IMR-90 (cell line): ENCODE data around the gene GRIA4. TPM values are rescaled to one million over a fixed set of nuclear protein-coding genes. Genes with fewer than 3 reads are reported as not detected.

Source experiments
- ATAC-seq: fragments of 200-7000 bp; cut with Tn5 transposase; 2 replicates; pipeline ENCODE4 v1.9.1; 2020; ENCODE audit warnings: low read depth, mild to moderate bottlenecking, moderate library complexity
- BruUV-seq: library from RNA; stranded (reverse); fragments of 400-500 nt; replicated peaks from 2 replicates; lab custom pipeline; 2021; lab: Mats Ljungman, UMichigan
- CTCF ChIA-PET: fragments of 300-600 bp; formaldehyde crosslinking; extraction: SDS; loops from one replicate; lab custom pipeline; 2021; ENCODE audit warnings: antibody characterized with exemption; lab: Yijun Ruan, JAX
- POLR2A ChIA-PET: fragments of 300-600 bp; sonication (Branson Sonifier 250); formaldehyde crosslinking; loops from one replicate; lab custom pipeline; 2022; ENCODE audit warnings: antibody characterized with exemption; ENCODE audit not compliant: unreplicated experiment; lab: Charles Lee
- DNase-seq: peaks from one replicate; pipeline ENCODE4 v3.0.0; 2013
- H2AFZ ChIP-seq: replicated peaks from 2 replicates; pipeline ENCODE3; 2013; ENCODE audit warnings: low read length, mild to moderate bottlenecking; ENCODE audit not compliant: poor library complexity
- H2AK5ac ChIP-seq: 2 replicates; pipeline ENCODE4 v1.6.1; 2013; ENCODE audit warnings: low read depth, low read length, inconsistent platforms
- H2AK9ac ChIP-seq: replicated peaks from 2 replicates; pipeline ENCODE3; 2013; ENCODE audit warnings: mild to moderate bottlenecking, low read depth, low read length, moderate library complexity; ENCODE audit not compliant: poor library complexity
- H2BK120ac ChIP-seq: 2 replicates; pipeline ENCODE4 v1.6.1; 2013; ENCODE audit warnings: low read depth, low read length, inconsistent platforms
- H2BK15ac ChIP-seq: 3 replicates; pipeline ENCODE4 v1.6.1; 2013; ENCODE audit warnings: low read depth, low read length, inconsistent platforms
- H2BK20ac ChIP-seq: 2 replicates; pipeline ENCODE4 v1.6.1; 2013; ENCODE audit warnings: low read depth, mild to moderate bottlenecking, inconsistent platforms, low read length, moderate library complexity
- H2BK5ac ChIP-seq: 2 replicates; pipeline ENCODE4 v1.6.1; 2013; ENCODE audit warnings: mild to moderate bottlenecking, low read depth, low read length, inconsistent platforms; ENCODE audit not compliant: poor library complexity, severe bottlenecking
- H3K14ac ChIP-seq: replicated peaks from 2 replicates; pipeline ENCODE4 v1.6.1; 2013; ENCODE audit warnings: low read depth, low read length, inconsistent platforms
- H3K18ac ChIP-seq: 2 replicates; pipeline ENCODE4 v1.6.1; 2013; ENCODE audit warnings: low read depth, low read length, control low read depth
- H3K23ac ChIP-seq: 2 replicates; pipeline ENCODE4 v1.6.1; 2013; ENCODE audit warnings: low read depth, low read length, inconsistent platforms
- H3K27ac ChIP-seq: 2 replicates; pipeline ENCODE4 v1.5.1; 2013; ENCODE audit warnings: mild to moderate bottlenecking, control low read depth, low read length; ENCODE audit not compliant: insufficient read depth
- H3K27me3 ChIP-seq: 2 replicates; pipeline ENCODE4 v1.6.1; 2013; ENCODE audit warnings: low read length; ENCODE audit not compliant: control insufficient read depth, insufficient read depth
- H3K36me3 ChIP-seq: 2 replicates; pipeline ENCODE4 v1.6.1; 2013; ENCODE audit warnings: low read length, mixed read lengths; ENCODE audit not compliant: control insufficient read depth, insufficient read depth
- H3K4ac ChIP-seq: 2 replicates; pipeline ENCODE4 v1.6.1; 2013; ENCODE audit warnings: low read depth, low read length, inconsistent platforms
- H3K4me1 ChIP-seq: 2 replicates; pipeline ENCODE4 v1.6.1; 2013; ENCODE audit warnings: low read length, mixed read lengths; ENCODE audit not compliant: control insufficient read depth, insufficient read depth
- H3K4me2 ChIP-seq: 2 replicates; pipeline ENCODE4 v1.6.1; 2013; ENCODE audit warnings: low read depth, mild to moderate bottlenecking, control low read depth, low read length, moderate library complexity
- H3K4me3 ChIP-seq: 2 replicates; pipeline ENCODE4 v1.5.1; 2013; ENCODE audit warnings: low read depth, mild to moderate bottlenecking, control low read depth, low read length, moderate library complexity; ENCODE audit not compliant: insufficient read depth
- H3K56ac ChIP-seq: 2 replicates; pipeline ENCODE4 v1.6.1; 2013; ENCODE audit warnings: low read length, inconsistent platforms; ENCODE audit not compliant: insufficient read depth; ENCODE audit errors: extremely low read depth
- H3K79me1 ChIP-seq, 2 experiments: 2 replicates each; pipeline ENCODE4 v1.6.1; 2013; ENCODE audit warnings: low read length in 2 of 2, inconsistent platforms in 1 of 2, low read depth in 1 of 2
- H3K9ac ChIP-seq: 2 replicates; pipeline ENCODE4 v1.6.1; 2013; ENCODE audit warnings: low read depth, low read length, control low read depth
- H3K9me1 ChIP-seq: 2 replicates; pipeline ENCODE4 v1.6.1; 2013; ENCODE audit warnings: low read length, inconsistent platforms; ENCODE audit not compliant: insufficient read depth
- H3K9me3 ChIP-seq: 2 replicates; pipeline ENCODE4 v1.6.1; 2013; ENCODE audit warnings: low read length; ENCODE audit not compliant: control insufficient read depth, insufficient read depth
- H4K20me1 ChIP-seq: 2 replicates; pipeline ENCODE4 v1.6.1; 2013; ENCODE audit warnings: low read length, inconsistent platforms; ENCODE audit not compliant: insufficient read depth
- H4K5ac ChIP-seq: 2 replicates; pipeline ENCODE4 v1.6.1; 2013; ENCODE audit warnings: mild to moderate bottlenecking, low read depth, low read length, control low read depth
- H4K8ac ChIP-seq, 2 experiments: 2 replicates each; pipeline ENCODE4 v1.6.1; 2013; ENCODE audit warnings: low read depth in 2 of 2, low read length in 2 of 2, control low read depth in 1 of 2, inconsistent platforms in 1 of 2
- H4K91ac ChIP-seq: 2 replicates; pipeline ENCODE4 v1.6.1; 2013; ENCODE audit warnings: low read depth, low read length, inconsistent platforms; ENCODE audit not compliant: insufficient read depth
- BHLHE40 ChIP-seq: fragments of 150-350 bp; IDR thresholded peaks from 2 replicates; pipeline ENCODE4 v1.6.1; 2016; ENCODE audit warnings: mild to moderate bottlenecking, low read depth, low read length
- CHD1 ChIP-seq: IDR thresholded peaks from 2 replicates; pipeline ENCODE4 v1.6.1; 2012; ENCODE audit warnings: low read depth, low read length, improper control_type of control experiment
- CTCF ChIP-seq: conservative IDR thresholded peaks from 2 replicates; pipeline ENCODE4 v1.5.1; 2012; ENCODE audit warnings: mild to moderate bottlenecking, low read depth, low read length, improper control_type of control experiment
- ELK1 ChIP-seq: fragments of 150-350 bp; IDR thresholded peaks from 2 replicates; pipeline ENCODE4 v1.6.1; 2016; ENCODE audit warnings: low read depth, mild to moderate bottlenecking, low read length, moderate library complexity, borderline replicate concordance
- MAFK ChIP-seq: IDR thresholded peaks from 2 replicates; pipeline ENCODE4 v1.6.1; 2012; ENCODE audit warnings: low read depth, low read length, improper control_type of control experiment
- NFE2L2 ChIP-seq: fragments of 150-350 bp; IDR thresholded peaks from 2 replicates; pipeline ENCODE4 v1.6.1; 2016; ENCODE audit warnings: low read depth, mild to moderate bottlenecking, low read length
- POLR2A ChIP-seq: IDR thresholded peaks from 2 replicates; pipeline ENCODE4 v1.6.1; 2012; ENCODE audit warnings: mild to moderate bottlenecking, low read depth, low read length
- RAD21 ChIP-seq: IDR thresholded peaks from 2 replicates; pipeline ENCODE4 v1.6.1; 2012; ENCODE audit warnings: low read length, improper control_type of control experiment
- SMC3 ChIP-seq: fragments of 150-350 bp; IDR thresholded peaks from 2 replicates; pipeline ENCODE4 v1.6.1; 2016; ENCODE audit warnings: low read depth, mild to moderate bottlenecking, antibody characterized with exemption, low read length, moderate library complexity
- WGBS, 2 experiments: methylation state at CpG; one replicate each; pipeline versions ENCODE4 v1.1.5 to v1.1.7; 2013; ENCODE audit warnings: missing lambda C conversion rate in 2 of 2; ENCODE audit not compliant: insufficient read length in 1 of 2; ENCODE audit errors: extremely low coverage in 2 of 2; 5-methylcytosine and 5-hydroxymethylcytosine counted together
- dilution Hi-C: fragments of 300-500 bp; cut with HindIII; formaldehyde crosslinking; loops from one replicate; pipeline ENCODE4 v1.14.3; 2018; ENCODE audit warnings: low sequenced_read_pairs; ENCODE audit not compliant: unreplicated experiment
- in situ Hi-C: fragments of 300-500 bp; cut with MboI; formaldehyde crosslinking; loops from 3 replicates; pipeline ENCODE4 v1.14.3; 2019; ENCODE audit warnings: low sequenced_read_pairs, inconsistent platforms, mixed read lengths
- intact Hi-C: fragments of 100-400 bp; cut with micrococcal nuclease; formaldehyde crosslinking; loops from 2 replicates; pipeline ENCODE4 v1.10.0; 2022
- polyA plus RNA-seq, 3 experiments: library from polyadenylated mRNA; depleted of rRNA; stranded (reverse); fragments of >200 nt; gene quantifications; 2 replicates each; pipeline ENCODE4 v1.2.3, GENCODE V29; 2012; ENCODE audit warnings: low replicate concordance in 1 of 3
- total RNA-seq: library from RNA; depleted of rRNA; stranded (reverse); fragments of >200 nt; gene quantifications from 2 replicates; pipeline ENCODE4 v1.2.3, GENCODE V29; 2012

Gene GRIA4
- total and polyA plus RNA-seq, 2 of the 4 experiments (the other 2 are of a cell fraction): 0.36 to 1.0 TPM

- ChIA-PET POLR2A (no interaction called here), CTCF (no interaction called here)
- H4K8ac ChIP-seq: no peak overlapping the region
- no peak overlapping the region for H3K14ac ChIP-seq
- H3K36me3 ChIP-seq: no peaks in the 10 kb centered on the region
- no peak overlapping the region for H4K91ac ChIP-seq
- no peaks in the 10 kb centered on the region for H3K9me3 ChIP-seq
- H2AK9ac ChIP-seq: no peak overlapping the region
- 0 out of 2 replicates have a peak, but pooled peaks cover 2% of the 10 kb centered on the region for H3K9me1 ChIP-seq
- no peak overlapping the region for H3K9ac ChIP-seq
- H3K4ac ChIP-seq: no peak overlapping the region
- no peak overlapping the region for H2BK120ac ChIP-seq
- H2BK15ac ChIP-seq: no peak overlapping the region
- in situ Hi-C loops: no loop called here
- DNase-seq (no peak), ATAC-seq (no peak)
- H3K23ac ChIP-seq: no peak overlapping the region
- no peak overlapping the region for H2AFZ ChIP-seq
- no peak overlapping the region for H3K18ac ChIP-seq
- no peaks in the 10 kb centered on the region for H4K20me1 ChIP-seq
- no peak overlapping the region for H3K56ac ChIP-seq
- no peak overlapping the region for H2AK5ac ChIP-seq
- intact Hi-C loops: no loop called here
- no peak overlapping the region for H3K27ac ChIP-seq
- TF ChIP-seq ELK1 (no peak), CTCF (no peak), RAD21 (no peak), POLR2A (no peak), SMC3 (no peak), CHD1 (no peak), MAFK (no peak), NFE2L2 (no peak), BHLHE40 (no peak)
- H3K27me3 ChIP-seq: no peaks in the 10 kb centered on the region
- no peak overlapping the region for H3K4me3 ChIP-seq
- no peaks in the 10 kb centered on the region for H3K4me1 ChIP-seq
- H3K4me2 ChIP-seq: no peak overlapping the region
- no TSS peak for BruUV-seq
- H2BK20ac ChIP-seq: no peak overlapping the region
- H4K5ac ChIP-seq: no peak overlapping the region
- no CpG with 5 or more reads among the region's 10 CpGs for WGBS, 2 experiments
- H3K79me1 ChIP-seq: no peaks in the 10 kb centered on the region
- dilution Hi-C loops: no loop called here
- no peak overlapping the region for H2BK5ac ChIP-seq
Observed at GRCh38 chr11:105824457-105825013, 214.7 kb downstream of the GRIA4 start.
